Fibroblast of pulmonary artery (primary cell): ENCODE data around the gene TMEM164.

ENCODE experiments used
- DNase-seq: peaks from one replicate; pipeline ENCODE4 v3.0.0-alpha.2; 2010; ENCODE audit warnings: low read depth
- H3K4me3 ChIP-seq: replicated peaks from 2 replicates; pipeline ENCODE4 v1.5.1; 2011; ENCODE audit warnings: low read depth, mild to moderate bottlenecking, control low read depth, low read length, moderate library complexity
- TF ChIP-seq, protein P1 (sequence below): IDR thresholded peaks from 2 replicates; pipeline ENCODE4 v1.5.1; 2011; ENCODE audit warnings: mild to moderate bottlenecking, control low read depth, low read length, inconsistent platforms; ENCODE audit errors: missing control alignments

Gene TMEM164

DNA sequence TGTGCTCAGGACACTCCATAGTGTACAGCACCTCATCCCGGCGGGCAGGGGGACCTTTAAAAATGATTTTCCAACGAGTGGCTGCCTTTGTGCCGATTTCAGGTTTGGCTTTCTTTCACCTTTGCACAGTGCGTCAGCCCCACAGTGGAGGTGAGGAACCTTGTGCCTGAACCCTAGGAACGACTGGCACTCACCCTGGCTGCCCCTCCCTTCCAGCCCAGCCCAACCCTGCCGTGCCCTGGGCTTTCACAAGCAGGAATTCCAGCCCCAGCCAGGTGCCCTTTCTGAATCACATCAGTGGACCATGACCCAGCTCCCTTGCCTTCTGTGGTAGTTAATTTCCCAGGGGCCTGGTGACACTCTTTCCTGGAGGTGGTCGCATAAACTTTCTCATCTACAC is 1.3 kb downstream of the TMEM164 start:
- TF ChIP-seq, protein P1, sequence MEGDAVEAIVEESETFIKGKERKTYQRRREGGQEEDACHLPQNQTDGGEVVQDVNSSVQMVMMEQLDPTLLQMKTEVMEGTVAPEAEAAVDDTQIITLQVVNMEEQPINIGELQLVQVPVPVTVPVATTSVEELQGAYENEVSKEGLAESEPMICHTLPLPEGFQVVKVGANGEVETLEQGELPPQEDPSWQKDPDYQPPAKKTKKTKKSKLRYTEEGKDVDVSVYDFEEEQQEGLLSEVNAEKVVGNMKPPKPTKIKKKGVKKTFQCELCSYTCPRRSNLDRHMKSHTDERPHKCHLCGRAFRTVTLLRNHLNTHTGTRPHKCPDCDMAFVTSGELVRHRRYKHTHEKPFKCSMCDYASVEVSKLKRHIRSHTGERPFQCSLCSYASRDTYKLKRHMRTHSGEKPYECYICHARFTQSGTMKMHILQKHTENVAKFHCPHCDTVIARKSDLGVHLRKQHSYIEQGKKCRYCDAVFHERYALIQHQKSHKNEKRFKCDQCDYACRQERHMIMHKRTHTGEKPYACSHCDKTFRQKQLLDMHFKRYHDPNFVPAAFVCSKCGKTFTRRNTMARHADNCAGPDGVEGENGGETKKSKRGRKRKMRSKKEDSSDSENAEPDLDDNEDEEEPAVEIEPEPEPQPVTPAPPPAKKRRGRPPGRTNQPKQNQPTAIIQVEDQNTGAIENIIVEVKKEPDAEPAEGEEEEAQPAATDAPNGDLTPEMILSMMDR: no peak
- DNase-seq: no peak
- H3K4me3 ChIP-seq: peak overlapping the region; percentile 65

DNA sequence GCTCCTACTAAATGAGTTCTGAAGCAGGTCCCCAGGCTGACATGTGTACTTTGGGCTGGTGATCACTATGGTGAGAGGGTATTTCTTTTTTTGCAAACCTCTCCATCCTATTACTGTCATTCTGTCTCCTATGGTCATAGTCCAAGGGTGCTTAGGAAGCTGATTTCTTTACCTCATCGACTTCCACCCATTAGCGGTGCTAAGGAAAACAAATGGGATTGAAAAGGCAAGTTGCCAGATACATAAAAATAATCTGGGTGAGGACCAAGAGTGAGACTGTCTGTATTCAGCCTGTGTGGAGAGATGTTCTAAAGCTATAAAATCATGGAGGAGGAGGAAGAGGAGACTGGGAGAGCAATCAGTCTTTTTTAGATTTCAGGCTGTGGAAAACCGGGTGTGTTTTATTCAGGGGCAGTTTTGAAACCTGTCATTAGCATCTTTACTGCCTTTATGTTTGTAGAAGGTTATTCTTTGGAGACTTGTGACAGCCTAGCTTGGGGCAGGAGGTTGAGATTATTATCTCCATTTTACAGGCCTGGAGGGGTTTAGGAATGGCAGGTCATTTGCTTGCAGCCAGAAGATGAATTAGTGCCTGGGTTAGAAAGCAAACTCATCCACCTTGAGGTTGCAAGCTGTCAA is 1.9 kb downstream of the TMEM164 start:
- DNase-seq: no peak
- peak overlapping the region; percentile 65 for H3K4me3 ChIP-seq
- TF ChIP-seq, protein P1: no peak

DNA sequence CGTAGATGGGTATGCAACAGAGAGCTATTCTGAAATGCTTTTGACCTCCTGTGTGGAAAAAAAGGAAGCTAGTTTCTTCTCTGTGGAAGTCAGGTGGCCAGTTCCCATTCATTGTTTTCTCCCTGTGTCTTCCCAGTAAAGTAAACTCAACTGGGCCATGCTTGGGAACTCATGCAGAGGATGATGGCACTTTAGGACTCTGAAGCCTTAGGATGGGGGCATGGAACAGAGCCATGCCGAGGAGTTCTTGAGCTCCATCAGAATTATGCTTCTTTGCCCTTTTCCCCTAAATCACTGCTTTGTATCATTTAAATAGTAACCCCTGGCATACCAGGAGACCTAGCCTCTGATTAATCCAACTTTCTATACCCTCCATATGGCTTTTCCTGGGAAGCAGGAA is 3.2 kb downstream of the TMEM164 start:
- TF ChIP-seq, protein P1: no peak
- no peak for DNase-seq
- H3K4me3 ChIP-seq: no peak overlapping the region

DNA sequence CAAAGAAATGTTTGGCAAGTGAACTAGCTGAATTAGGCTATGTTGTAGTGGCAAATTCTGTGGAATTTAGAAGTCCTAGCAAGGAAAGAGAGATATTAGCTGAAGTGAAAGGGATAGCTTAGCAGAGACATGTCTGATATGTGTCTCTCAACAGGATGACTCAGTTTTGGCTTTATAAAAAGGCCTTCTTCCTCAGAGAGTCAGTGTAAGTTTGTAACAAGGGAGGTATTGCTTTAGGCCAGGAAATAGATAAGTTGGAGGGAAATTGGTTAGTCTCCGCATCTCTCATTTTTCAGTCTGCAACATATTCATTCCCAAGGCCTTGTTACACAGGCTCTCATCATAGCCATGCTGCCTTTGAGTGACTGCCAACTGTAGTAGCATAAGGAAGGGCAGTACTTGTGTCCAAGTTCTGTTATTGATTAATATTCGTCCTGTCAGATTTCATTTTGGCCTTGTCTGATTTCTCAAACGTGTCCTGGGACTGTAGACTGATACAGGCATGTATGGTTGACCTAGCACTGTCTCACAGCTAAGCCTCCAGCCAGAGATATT is 4.0 kb downstream of the TMEM164 start:
- peak; percentile 26 for DNase-seq
- no peak overlapping the region for H3K4me3 ChIP-seq
- TF ChIP-seq, protein P1: no peak

DNA sequence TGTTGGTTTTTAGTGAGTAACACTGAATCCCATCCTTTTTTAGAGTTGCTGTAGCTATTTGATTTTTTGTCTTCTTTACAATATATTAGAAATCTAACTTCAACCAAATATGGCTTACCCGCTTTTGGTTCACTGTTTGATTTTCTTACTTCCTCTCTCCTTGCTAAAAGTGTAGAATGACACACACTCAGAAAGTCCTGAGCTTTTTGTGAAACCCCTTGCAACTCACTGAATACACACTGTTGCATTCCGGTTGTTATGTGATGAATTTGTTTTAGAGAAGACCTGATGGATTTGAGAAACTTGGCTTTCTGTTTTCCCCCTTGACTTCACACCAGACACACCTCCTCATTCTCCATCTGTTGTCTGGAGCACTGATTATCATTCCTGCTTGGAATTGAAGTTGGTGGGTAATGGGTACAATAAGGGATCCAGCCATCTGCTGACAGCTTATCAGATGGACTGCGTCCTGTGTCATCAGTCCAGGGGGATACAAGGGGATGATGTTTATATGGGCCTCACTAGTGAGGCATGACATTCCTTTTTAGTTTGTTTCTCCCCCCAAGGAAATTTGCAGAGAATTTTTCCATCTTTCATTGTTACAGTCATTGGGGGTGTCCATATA is 5.2 kb downstream of the TMEM164 start:
- TF ChIP-seq, protein P1: no peak
- DNase-seq: no peak
- no peak overlapping the region for H3K4me3 ChIP-seq

DNA sequence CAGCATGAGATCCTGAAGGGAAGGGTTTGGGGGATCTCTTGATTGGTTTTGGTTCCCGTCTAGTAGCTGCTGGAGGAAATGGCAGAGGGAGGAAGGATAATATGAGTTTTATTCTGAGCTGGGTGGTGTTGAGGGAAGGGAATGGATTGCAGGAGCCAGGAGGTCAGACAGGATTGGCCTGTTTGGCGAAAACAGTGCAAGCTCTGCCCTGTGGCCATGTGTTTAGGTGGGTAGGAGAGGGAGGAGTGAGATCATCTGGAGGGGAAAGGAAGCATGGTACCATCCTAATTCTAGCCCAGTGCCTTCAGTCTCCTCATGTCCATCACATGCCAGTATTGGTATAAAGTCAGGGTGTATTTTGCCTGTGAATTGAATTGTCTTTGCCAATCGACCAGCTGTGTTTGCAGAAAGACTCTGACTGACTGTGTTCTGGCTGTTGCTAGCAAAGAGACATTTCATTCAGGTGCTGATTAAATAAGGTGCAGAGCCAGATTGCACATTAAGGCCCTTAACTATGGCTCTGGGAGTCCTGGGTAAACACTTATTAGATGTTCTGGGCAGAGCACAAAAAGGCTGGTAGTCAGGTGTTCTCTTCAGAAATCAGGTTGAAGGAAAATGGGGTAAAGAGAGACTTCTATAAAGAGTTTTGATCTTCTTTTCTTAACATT is 10.0 kb downstream of the TMEM164 start:
- TF ChIP-seq, protein P1: no peak
- H3K4me3 ChIP-seq: no peak overlapping the region
- no peak for DNase-seq
